SW480 (cell line): ENCODE results near the gene CCDC27.
"Not testable (repeated sequence)": the region's sequence is repeated elsewhere in the genome, so short reads cannot be mapped to it uniquely, and the experiment has no call there.

Experiments used
- DNase-seq: peaks from one replicate; pipeline ENCODE4 v3.0.0-alpha.2; 2016; ENCODE audit warnings: low spot score

Gene CCDC27

DNA sequence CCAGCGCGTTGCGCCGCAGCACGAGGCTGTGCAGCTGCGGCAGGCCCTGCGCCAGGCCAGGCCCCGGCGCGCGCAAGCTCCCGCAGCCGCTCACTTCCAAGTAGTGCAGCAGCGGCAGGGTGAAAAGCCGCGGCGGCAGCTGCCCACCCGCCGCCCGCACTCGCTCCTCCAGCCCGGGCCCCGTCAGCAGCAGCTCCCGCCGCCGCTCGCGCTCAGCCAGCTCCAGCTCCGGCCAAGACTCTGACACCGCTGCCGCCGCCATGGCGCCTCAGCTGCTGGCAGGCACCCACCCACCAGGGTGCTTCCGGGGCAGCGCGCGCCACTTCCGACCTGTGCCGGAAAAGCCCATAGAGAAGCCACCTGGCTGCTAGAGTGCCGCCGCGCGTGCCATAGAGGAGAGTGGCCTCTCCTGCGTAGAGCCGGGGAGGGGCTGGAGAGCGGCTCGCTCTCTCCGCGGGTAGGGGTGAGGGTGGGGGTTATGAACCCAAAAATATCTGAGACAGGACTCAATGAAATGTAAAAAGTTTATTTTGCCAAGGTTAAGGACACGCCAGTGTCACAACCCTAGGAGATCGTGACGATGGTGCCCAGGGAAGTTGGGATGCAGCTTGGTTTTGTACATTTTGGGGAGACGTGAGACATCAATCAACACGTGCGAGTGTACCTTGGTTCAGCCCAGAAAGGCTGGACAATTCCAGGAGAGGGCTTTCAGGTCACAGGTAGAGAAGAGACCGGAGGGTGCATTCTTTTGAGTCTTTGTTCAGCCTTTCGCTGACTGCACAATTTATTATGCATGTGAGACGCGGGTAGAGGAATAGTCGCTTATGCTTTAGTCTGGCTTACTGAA, 44.2 kb downstream of the CCDC27 start, which contains the start of gene LRRC47:
TSS of gene LRRC47 (minus strand) at position 284 of the 847 bp plus-strand sequence. CDS start at position 262, 22 bp downstream.
- peak; percentile 89 for DNase-seq

- no peak for DNase-seq
These were observed 47.9 kb downstream of the CCDC27 start for GRCh38 chr1:3799976-3800685.

GRCh38 chr1:3800795-3801194, 48.5 kb downstream of the CCDC27 start:
- DNase-seq: not testable (repeated sequence)

GRCh38 chr1:3803905-3804626, 51.8 kb downstream of the CCDC27 start:
- no peak for DNase-seq

GRCh38 chr1:3804627-3804944, 52.3 kb downstream of the CCDC27 start:
- DNase-seq: not testable (repeated sequence)

GRCh38 chr1:3805038-3805437, 52.8 kb downstream of the CCDC27 start:
- no peak for DNase-seq

DNA sequence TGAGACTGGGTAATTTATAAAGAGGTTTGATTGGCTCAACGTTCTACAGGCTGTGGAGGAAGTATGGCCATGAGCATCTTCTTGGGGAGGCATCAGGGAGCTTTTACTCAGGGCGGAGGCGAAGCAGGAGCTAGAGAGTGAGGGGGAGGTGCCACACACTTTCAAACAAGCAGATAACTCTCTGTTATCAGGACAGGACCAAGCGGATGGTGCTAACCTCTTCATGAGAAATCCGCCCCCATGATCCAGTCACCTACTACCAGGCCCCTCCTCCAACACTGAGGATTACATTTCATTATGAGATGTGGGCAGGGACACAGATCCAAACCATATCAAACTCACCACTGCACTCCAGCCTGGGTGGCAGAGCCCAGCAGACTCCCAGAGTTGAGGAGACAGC, 55.5 kb downstream of the CCDC27 start:
- DNase-seq: no peak

DNA sequence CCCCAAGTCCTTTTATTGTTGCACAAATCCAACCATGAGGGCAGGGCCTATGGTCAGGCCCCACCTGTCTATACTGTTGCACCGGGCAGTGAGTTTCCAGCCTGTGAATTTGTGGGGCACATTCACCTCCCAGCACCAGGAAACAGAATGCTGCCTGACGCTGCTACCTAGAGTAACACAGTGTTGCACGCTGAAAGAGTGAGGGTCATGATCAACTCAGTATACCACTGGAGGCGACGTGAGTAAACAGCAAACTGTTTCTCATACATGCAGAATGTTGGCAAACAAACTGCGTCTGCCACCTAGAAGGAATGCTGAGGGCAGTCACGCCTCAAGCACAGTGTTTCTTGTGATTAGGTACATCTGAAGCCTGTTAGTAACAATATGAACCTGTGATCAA, 57.4 kb downstream of the CCDC27 start:
- no peak for DNase-seq

GRCh38 chr1:3810149-3810761, 58.0 kb downstream of the CCDC27 start:
- not testable (repeated sequence) for DNase-seq

DNA sequence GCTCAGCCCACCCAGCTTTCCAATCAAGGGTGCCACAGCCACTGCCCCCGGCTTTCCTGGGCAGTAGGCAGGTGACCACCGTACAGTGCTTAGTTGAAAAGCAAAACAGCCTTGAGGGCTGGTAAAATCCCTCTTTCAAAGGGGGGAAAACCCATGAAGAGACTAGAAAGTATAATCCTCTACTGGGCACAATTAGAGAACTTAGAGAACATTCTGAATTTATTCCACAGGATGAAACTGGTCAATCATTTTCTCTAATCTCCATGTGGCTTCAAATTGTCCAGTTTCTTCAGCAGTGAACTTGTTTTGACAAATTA, 59.3 kb downstream of the CCDC27 start:
- no peak for DNase-seq

GRCh38 chr1:3814065-3814464, 61.8 kb downstream of the CCDC27 start:
- DNase-seq: no peak

GRCh38 chr1:3814771-3815561, 62.7 kb downstream of the CCDC27 start:
- DNase-seq: no peak

DNA sequence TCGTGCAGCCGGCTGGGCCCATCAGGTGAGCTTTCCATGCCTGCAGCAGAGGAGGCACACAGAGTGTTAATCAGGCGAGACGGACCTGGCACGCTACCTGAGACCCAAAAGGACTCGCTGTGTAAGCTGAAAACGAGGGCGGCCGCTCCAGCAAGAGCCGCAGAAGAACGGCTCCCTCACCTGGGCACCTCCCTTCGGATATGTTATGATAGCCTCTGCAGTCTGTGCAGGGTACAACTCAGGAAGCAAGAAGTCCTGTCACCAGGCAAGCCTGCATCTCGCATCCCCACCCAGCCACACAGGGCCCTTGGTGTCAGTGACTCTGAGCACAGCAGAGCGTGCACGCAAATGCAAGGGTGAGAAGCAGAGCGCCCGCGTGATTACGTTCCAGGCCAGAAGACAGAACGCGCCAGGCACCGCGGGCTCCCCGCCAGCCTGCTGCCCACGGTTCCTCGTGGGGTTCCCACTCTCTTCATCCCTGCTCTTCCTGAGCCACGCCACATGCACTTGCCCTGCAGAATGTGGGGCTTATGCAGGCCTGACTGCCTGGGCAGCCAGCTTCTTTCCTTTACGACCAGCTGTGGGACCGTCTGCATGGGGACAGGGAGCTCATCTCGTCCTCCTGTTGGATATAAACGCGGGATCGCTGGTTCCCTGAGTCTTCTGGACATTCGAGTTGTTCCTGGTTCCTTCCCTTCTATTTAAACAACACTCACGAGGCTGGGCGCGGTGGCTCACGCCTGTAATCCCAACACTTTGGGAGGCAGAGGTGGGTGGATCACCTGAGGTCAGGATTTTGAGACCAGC, 64.3 kb downstream of the CCDC27 start:
- no peak for DNase-seq

- DNase-seq: no peak
These were observed 65.0 kb downstream of the CCDC27 start for GRCh38 chr1:3817138-3817740.

DNA sequence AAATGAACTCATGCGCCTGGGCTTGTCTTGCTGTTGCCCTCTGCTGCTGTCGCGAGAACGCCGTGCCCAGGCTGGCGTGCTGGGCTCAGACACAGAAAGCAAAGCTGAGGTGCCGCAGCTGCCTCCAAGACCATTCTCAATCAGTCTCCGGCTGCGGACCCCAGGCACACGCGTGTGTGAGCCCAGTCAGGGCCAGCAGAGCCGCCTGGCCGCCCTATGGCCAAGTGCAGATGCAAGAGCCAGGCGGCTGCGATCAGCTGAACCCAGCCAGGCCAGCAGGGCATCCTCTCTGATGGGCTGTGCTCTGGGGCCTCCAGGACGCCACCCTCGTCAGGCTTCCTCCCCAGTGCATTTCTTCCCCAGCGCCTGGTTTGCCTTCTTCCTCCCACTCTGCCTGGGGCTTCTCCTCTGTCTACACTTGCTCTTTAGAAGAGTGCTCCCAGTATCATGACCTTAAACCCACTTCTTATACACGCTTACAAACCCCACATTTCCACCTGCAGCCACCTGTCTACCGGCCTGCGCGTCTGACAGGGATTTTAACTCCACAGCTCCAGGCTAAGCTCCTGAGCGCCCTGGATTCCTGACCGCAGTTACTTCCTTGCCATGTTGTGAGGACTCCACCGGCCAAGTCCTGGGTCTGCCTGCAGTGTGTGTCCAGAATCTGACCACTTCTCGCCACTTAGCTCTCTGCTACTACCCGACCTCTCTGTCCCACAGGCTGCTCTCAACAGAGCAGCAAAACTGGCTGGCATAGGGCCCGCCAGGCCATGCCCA, 65.8 kb downstream of the CCDC27 start:
- no peak for DNase-seq

DNA sequence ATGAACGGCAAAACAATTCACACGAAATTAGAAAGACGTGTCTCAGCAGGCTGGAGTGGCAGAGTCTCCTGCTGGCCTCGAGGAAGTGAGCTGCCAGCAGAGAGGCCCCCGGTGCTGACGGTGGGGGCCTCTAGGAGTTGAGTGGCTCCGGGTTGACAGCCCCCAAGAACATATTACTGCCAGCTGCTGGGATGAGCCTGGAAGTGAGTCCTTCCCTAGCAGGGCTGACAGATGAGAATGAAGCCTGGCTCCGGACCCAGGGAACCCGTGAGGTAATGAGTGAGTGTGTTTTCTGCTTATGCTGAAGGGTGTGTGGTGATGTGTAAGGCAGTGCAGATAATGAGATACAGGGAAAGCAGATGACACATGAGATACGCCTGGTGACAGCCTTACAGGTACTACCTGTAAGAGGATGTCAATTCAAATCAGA, 67.5 kb downstream of the CCDC27 start:
- DNase-seq: no peak

- no peak for DNase-seq
These were observed 68.1 kb downstream of the CCDC27 start for GRCh38 chr1:3820316-3820715.

DNA sequence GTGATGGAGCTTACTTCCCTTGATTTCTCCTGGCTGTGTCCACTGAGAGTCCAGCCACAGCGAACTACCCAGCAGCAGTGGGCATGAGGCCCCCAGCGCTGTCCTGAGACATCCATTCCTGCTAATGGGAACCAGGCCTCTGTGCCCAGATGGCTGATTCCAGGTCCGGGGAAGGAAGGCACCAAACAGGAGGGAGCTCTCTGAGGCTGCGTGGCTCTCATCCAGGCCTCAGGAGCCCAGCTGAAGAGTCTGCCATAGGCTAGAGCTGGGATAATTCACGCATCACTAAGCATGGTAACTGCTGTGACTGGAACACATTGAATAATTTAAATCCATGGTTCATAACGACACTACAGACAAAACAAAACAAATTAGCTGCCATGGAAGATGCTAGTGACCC, 68.8 kb downstream of the CCDC27 start:
- DNase-seq: no peak
